IMR-90 (cell line): Measurements from ENCODE around the gene FOCAD. TPM values are rescaled to one million over a fixed set of nuclear protein-coding genes. Genes with fewer than 3 reads are reported as not detected.

ENCODE experiments used
- ATAC-seq: fragments of 200-7000 bp; cut with Tn5 transposase; 2 replicates; pipeline ENCODE4 v1.9.1; 2020; ENCODE audit warnings: low read depth, mild to moderate bottlenecking, moderate library complexity
- BruUV-seq: library from RNA; stranded (reverse); fragments of 400-500 nt; replicated peaks from 2 replicates; lab custom pipeline; 2021; lab: Mats Ljungman, UMichigan
- CTCF ChIA-PET: fragments of 300-600 bp; formaldehyde crosslinking; extraction: SDS; loops from one replicate; lab custom pipeline; 2021; ENCODE audit warnings: antibody characterized with exemption; lab: Yijun Ruan, JAX
- POLR2A ChIA-PET: fragments of 300-600 bp; sonication (Branson Sonifier 250); formaldehyde crosslinking; loops from one replicate; lab custom pipeline; 2022; ENCODE audit warnings: antibody characterized with exemption; ENCODE audit not compliant: unreplicated experiment; lab: Charles Lee
- DNase-seq: peaks from one replicate; pipeline ENCODE4 v3.0.0; 2013
- H2AFZ ChIP-seq: replicated peaks from 2 replicates; pipeline ENCODE3; 2013; ENCODE audit warnings: low read length, mild to moderate bottlenecking; ENCODE audit not compliant: poor library complexity
- H2AK5ac ChIP-seq: 2 replicates; pipeline ENCODE4 v1.6.1; 2013; ENCODE audit warnings: low read depth, low read length, inconsistent platforms
- H2AK9ac ChIP-seq: replicated peaks from 2 replicates; pipeline ENCODE3; 2013; ENCODE audit warnings: mild to moderate bottlenecking, low read depth, low read length, moderate library complexity; ENCODE audit not compliant: poor library complexity
- H2BK120ac ChIP-seq: 2 replicates; pipeline ENCODE4 v1.6.1; 2013; ENCODE audit warnings: low read depth, low read length, inconsistent platforms
- H2BK15ac ChIP-seq: 3 replicates; pipeline ENCODE4 v1.6.1; 2013; ENCODE audit warnings: low read depth, low read length, inconsistent platforms
- H2BK20ac ChIP-seq: 2 replicates; pipeline ENCODE4 v1.6.1; 2013; ENCODE audit warnings: low read depth, mild to moderate bottlenecking, inconsistent platforms, low read length, moderate library complexity
- H2BK5ac ChIP-seq: 2 replicates; pipeline ENCODE4 v1.6.1; 2013; ENCODE audit warnings: mild to moderate bottlenecking, low read depth, low read length, inconsistent platforms; ENCODE audit not compliant: poor library complexity, severe bottlenecking
- H3K14ac ChIP-seq: replicated peaks from 2 replicates; pipeline ENCODE4 v1.6.1; 2013; ENCODE audit warnings: low read depth, low read length, inconsistent platforms
- H3K18ac ChIP-seq: 2 replicates; pipeline ENCODE4 v1.6.1; 2013; ENCODE audit warnings: low read depth, low read length, control low read depth
- H3K23ac ChIP-seq: 2 replicates; pipeline ENCODE4 v1.6.1; 2013; ENCODE audit warnings: low read depth, low read length, inconsistent platforms
- H3K27ac ChIP-seq: 2 replicates; pipeline ENCODE4 v1.5.1; 2013; ENCODE audit warnings: mild to moderate bottlenecking, control low read depth, low read length; ENCODE audit not compliant: insufficient read depth
- H3K27me3 ChIP-seq: 2 replicates; pipeline ENCODE4 v1.6.1; 2013; ENCODE audit warnings: low read length; ENCODE audit not compliant: control insufficient read depth, insufficient read depth
- H3K36me3 ChIP-seq: 2 replicates; pipeline ENCODE4 v1.6.1; 2013; ENCODE audit warnings: low read length, mixed read lengths; ENCODE audit not compliant: control insufficient read depth, insufficient read depth
- H3K4ac ChIP-seq: 2 replicates; pipeline ENCODE4 v1.6.1; 2013; ENCODE audit warnings: low read depth, low read length, inconsistent platforms
- H3K4me1 ChIP-seq: 2 replicates; pipeline ENCODE4 v1.6.1; 2013; ENCODE audit warnings: low read length, mixed read lengths; ENCODE audit not compliant: control insufficient read depth, insufficient read depth
- H3K4me2 ChIP-seq: 2 replicates; pipeline ENCODE4 v1.6.1; 2013; ENCODE audit warnings: low read depth, mild to moderate bottlenecking, control low read depth, low read length, moderate library complexity
- H3K4me3 ChIP-seq: 2 replicates; pipeline ENCODE4 v1.5.1; 2013; ENCODE audit warnings: low read depth, mild to moderate bottlenecking, control low read depth, low read length, moderate library complexity; ENCODE audit not compliant: insufficient read depth
- H3K56ac ChIP-seq: 2 replicates; pipeline ENCODE4 v1.6.1; 2013; ENCODE audit warnings: low read length, inconsistent platforms; ENCODE audit not compliant: insufficient read depth; ENCODE audit errors: extremely low read depth
- H3K79me1 ChIP-seq, 2 experiments: 2 replicates each; pipeline ENCODE4 v1.6.1; 2013; ENCODE audit warnings: low read length in 2 of 2, inconsistent platforms in 1 of 2, low read depth in 1 of 2
- H3K9ac ChIP-seq: 2 replicates; pipeline ENCODE4 v1.6.1; 2013; ENCODE audit warnings: low read depth, low read length, control low read depth
- H3K9me1 ChIP-seq: 2 replicates; pipeline ENCODE4 v1.6.1; 2013; ENCODE audit warnings: low read length, inconsistent platforms; ENCODE audit not compliant: insufficient read depth
- H3K9me3 ChIP-seq: 2 replicates; pipeline ENCODE4 v1.6.1; 2013; ENCODE audit warnings: low read length; ENCODE audit not compliant: control insufficient read depth, insufficient read depth
- H4K20me1 ChIP-seq: 2 replicates; pipeline ENCODE4 v1.6.1; 2013; ENCODE audit warnings: low read length, inconsistent platforms; ENCODE audit not compliant: insufficient read depth
- H4K5ac ChIP-seq: 2 replicates; pipeline ENCODE4 v1.6.1; 2013; ENCODE audit warnings: mild to moderate bottlenecking, low read depth, low read length, control low read depth
- H4K8ac ChIP-seq, 2 experiments: 2 replicates each; pipeline ENCODE4 v1.6.1; 2013; ENCODE audit warnings: low read depth in 2 of 2, low read length in 2 of 2, control low read depth in 1 of 2, inconsistent platforms in 1 of 2
- H4K91ac ChIP-seq: 2 replicates; pipeline ENCODE4 v1.6.1; 2013; ENCODE audit warnings: low read depth, low read length, inconsistent platforms; ENCODE audit not compliant: insufficient read depth
- BHLHE40 ChIP-seq: fragments of 150-350 bp; IDR thresholded peaks from 2 replicates; pipeline ENCODE4 v1.6.1; 2016; ENCODE audit warnings: mild to moderate bottlenecking, low read depth, low read length
- CTCF ChIP-seq: conservative IDR thresholded peaks from 2 replicates; pipeline ENCODE4 v1.5.1; 2012; ENCODE audit warnings: mild to moderate bottlenecking, low read depth, low read length, improper control_type of control experiment
- MAFK ChIP-seq: IDR thresholded peaks from 2 replicates; pipeline ENCODE4 v1.6.1; 2012; ENCODE audit warnings: low read depth, low read length, improper control_type of control experiment
- NFE2L2 ChIP-seq: fragments of 150-350 bp; IDR thresholded peaks from 2 replicates; pipeline ENCODE4 v1.6.1; 2016; ENCODE audit warnings: low read depth, mild to moderate bottlenecking, low read length
- POLR2A ChIP-seq: IDR thresholded peaks from 2 replicates; pipeline ENCODE4 v1.6.1; 2012; ENCODE audit warnings: mild to moderate bottlenecking, low read depth, low read length
- RAD21 ChIP-seq: IDR thresholded peaks from 2 replicates; pipeline ENCODE4 v1.6.1; 2012; ENCODE audit warnings: low read length, improper control_type of control experiment
- RCOR1 ChIP-seq: IDR thresholded peaks from 2 replicates; pipeline ENCODE4 v1.6.1; 2012; ENCODE audit warnings: mild to moderate bottlenecking, low read length, improper control_type of control experiment; ENCODE audit not compliant: insufficient replicate concordance
- SMC3 ChIP-seq: fragments of 150-350 bp; IDR thresholded peaks from 2 replicates; pipeline ENCODE4 v1.6.1; 2016; ENCODE audit warnings: low read depth, mild to moderate bottlenecking, antibody characterized with exemption, low read length, moderate library complexity
- USF2 ChIP-seq: fragments of 150-350 bp; IDR thresholded peaks from 2 replicates; pipeline ENCODE4 v1.6.1; 2017; ENCODE audit warnings: mild to moderate bottlenecking, antibody characterized with exemption, low read length, low read depth
- WGBS, 2 experiments: methylation state at CpG; one replicate each; pipeline versions ENCODE4 v1.1.5 to v1.1.7; 2013; ENCODE audit warnings: missing lambda C conversion rate in 2 of 2; ENCODE audit not compliant: insufficient read length in 1 of 2; ENCODE audit errors: extremely low coverage in 2 of 2; 5-methylcytosine and 5-hydroxymethylcytosine counted together
- dilution Hi-C: fragments of 300-500 bp; cut with HindIII; formaldehyde crosslinking; loops from one replicate; pipeline ENCODE4 v1.14.3; 2018; ENCODE audit warnings: low sequenced_read_pairs; ENCODE audit not compliant: unreplicated experiment
- in situ Hi-C: fragments of 300-500 bp; cut with MboI; formaldehyde crosslinking; loops from 3 replicates; pipeline ENCODE4 v1.14.3; 2019; ENCODE audit warnings: low sequenced_read_pairs, inconsistent platforms, mixed read lengths
- intact Hi-C: fragments of 100-400 bp; cut with micrococcal nuclease; formaldehyde crosslinking; loops from 2 replicates; pipeline ENCODE4 v1.10.0; 2022
- polyA plus RNA-seq, 3 experiments: library from polyadenylated mRNA; depleted of rRNA; stranded (reverse); fragments of >200 nt; gene quantifications; 2 replicates each; pipeline ENCODE4 v1.2.3, GENCODE V29; 2012; ENCODE audit warnings: low replicate concordance in 1 of 3
- total RNA-seq: library from RNA; depleted of rRNA; stranded (reverse); fragments of >200 nt; gene quantifications from 2 replicates; pipeline ENCODE4 v1.2.3, GENCODE V29; 2012

FOCAD gene
- total and polyA plus RNA-seq, 2 of the 4 experiments (the other 2 are of a cell fraction): 28.8 to 91.2 TPM

GRCh38 chr9:20659474-20659967, 24.5 kb upstream of the FOCAD start:
- Histone ChIP-seq H3K4me1 (no peaks in the 10 kb centered on the region), H3K27me3 (no peaks in the 10 kb centered on the region; the same call in 1 of the 2 replicates), H2BK5ac (no peak overlapping the region), H2AK5ac (no peak overlapping the region), H3K9me3 (no peaks in the 10 kb centered on the region), H4K5ac (no peak overlapping the region), H2BK15ac (no peak overlapping the region), H3K23ac (no peak overlapping the region), H3K4me3 (no peak overlapping the region), H3K4ac (no peak overlapping the region), H4K91ac (no peak overlapping the region), H2AK9ac (no peak overlapping the region), H3K56ac (no peak overlapping the region), H4K8ac (no peak overlapping the region), H2BK20ac (no peak overlapping the region), H3K27ac (no peak overlapping the region), H3K36me3 (no peaks in the 10 kb centered on the region), H3K14ac (no peak overlapping the region), H2BK120ac (no peak overlapping the region), H4K20me1 (no peaks in the 10 kb centered on the region), H3K4me2 (no peak overlapping the region; the same call in 1 of the 2 replicates), H3K9me1 (no peaks in the 10 kb centered on the region), H3K79me1 (no peaks in the 10 kb centered on the region; a peak in 1 of 4 replicates), H3K18ac (no peak overlapping the region), H3K9ac (no peak overlapping the region), H2AFZ (no peak overlapping the region)
- BruUV-seq: no TSS peak
- DNase-seq (no peak), ATAC-seq (no peak)
- dilution Hi-C loops: no loop called here
- in situ Hi-C loops: no loop called here
- ChIA-PET POLR2A (no interaction called here), CTCF (no interaction called here)
- 75% methylated on average over 2 of the region's 2 CpGs; no CpG with 5 or more reads in 1 of the 2 experiments for WGBS, 2 experiments
- intact Hi-C loops: no loop called here
- TF ChIP-seq CTCF (no peak), RAD21 (no peak), NFE2L2 (no peak), BHLHE40 (no peak), RCOR1 (no peak), SMC3 (no peak), POLR2A (no peak), USF2 (no peak), MAFK (no peak)
